Karpas-422 (cell line): ENCODE measurements around the gene HSDL2. TPM values are rescaled to one million over a fixed set of nuclear protein-coding genes. Genes with fewer than 3 reads are reported as not detected.

Experiments used
- DNase-seq: peaks from one replicate; pipeline ENCODE4 v3.0.0-alpha.2; 2015
- H2AFZ ChIP-seq: fragments of 200-600 bp; sonication (generic); 2 replicates; pipeline ENCODE4 v1.6.1; 2014; ENCODE audit warnings: antibody characterized with exemption, low read length, mixed read lengths
- H3K27ac ChIP-seq: fragments of 200-600 bp; sonication (generic); 2 replicates; pipeline ENCODE4 v1.5.1; 2014; ENCODE audit warnings: mild to moderate bottlenecking, low read length, moderate library complexity
- H3K27me3 ChIP-seq: fragments of 200-600 bp; sonication (generic); 2 replicates; pipeline ENCODE4 v1.6.1; 2014; ENCODE audit warnings: low read length, mixed read lengths
- H3K36me3 ChIP-seq: fragments of 200-600 bp; sonication (generic); 2 replicates; pipeline ENCODE4 v1.6.1; 2014; ENCODE audit warnings: low read length, mixed read lengths; ENCODE audit not compliant: insufficient read depth
- H3K4me1 ChIP-seq: fragments of 200-600 bp; sonication (generic); 2 replicates; pipeline ENCODE4 v1.6.1; 2014; ENCODE audit warnings: mild to moderate bottlenecking, low read length, mixed read lengths
- H3K4me2 ChIP-seq: fragments of 200-600 bp; sonication (generic); 2 replicates; pipeline ENCODE4 v1.6.1; 2014; ENCODE audit warnings: low read length, low read depth, mild to moderate bottlenecking; ENCODE audit not compliant: poor library complexity, severe bottlenecking
- H3K4me3 ChIP-seq: fragments of 200-600 bp; sonication (generic); 2 replicates; pipeline ENCODE4 v1.5.1; 2014; ENCODE audit warnings: mild to moderate bottlenecking, antibody characterized with exemption, low read length, mixed read lengths
- H3K79me2 ChIP-seq: fragments of 200-600 bp; sonication (generic); 2 replicates; pipeline ENCODE4 v1.6.1; 2014; ENCODE audit warnings: mild to moderate bottlenecking, low read length, mixed read lengths
- H3K9ac ChIP-seq: fragments of 200-600 bp; sonication (generic); 2 replicates; pipeline ENCODE4 v1.6.0; 2014; ENCODE audit warnings: low read length
- H3K9me2 ChIP-seq: fragments of 200-600 bp; sonication (generic), shearing (Covaris generic); replicated peaks from 2 replicates; pipeline ENCODE4 v1.6.0; 2014; ENCODE audit warnings: mild to moderate bottlenecking, low read length, moderate library complexity; ENCODE audit not compliant: insufficient read depth
- H3K9me3 ChIP-seq: fragments of 300-700, 200-600 bp; sonication (generic); 2 replicates; pipeline ENCODE4 v1.6.1; 2014; ENCODE audit warnings: low read length, mixed read lengths
- H4K20me1 ChIP-seq: fragments of 200-600 bp; sonication (generic); 2 replicates; pipeline ENCODE4 v1.6.1; 2014; ENCODE audit warnings: mild to moderate bottlenecking, antibody characterized with exemption, low read length, low read depth; ENCODE audit not compliant: insufficient read depth
- total RNA-seq: library from RNA; depleted of rRNA; stranded (reverse); fragments of >200 nt; shearing (Covaris generic); gene quantifications from 2 replicates; pipeline ENCODE4 v1.2.3, GENCODE V29; 2014; ENCODE audit warnings: low replicate concordance

The HSDL2 gene
- total RNA-seq, 1 experiment from 2014 or later: 47.3 TPM

DNA sequence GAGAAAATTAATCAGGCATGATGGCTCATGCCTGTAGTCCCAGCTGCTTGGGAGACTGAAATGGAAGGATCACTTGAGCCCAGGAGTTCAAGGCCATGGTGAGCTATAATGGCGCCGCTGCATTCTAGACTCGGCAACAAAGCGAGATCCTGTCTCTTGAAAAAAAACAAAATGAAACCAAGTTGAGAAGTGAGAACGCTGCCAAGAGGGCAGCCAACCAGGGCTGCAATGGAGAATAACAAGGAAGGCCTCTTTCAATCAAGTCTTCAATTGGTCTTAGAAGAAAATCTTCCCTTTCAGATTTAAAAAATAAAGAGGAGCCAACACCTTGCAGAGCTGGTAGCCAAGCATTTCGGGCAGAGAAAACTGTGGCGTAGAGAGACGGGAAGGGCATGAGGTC is 121.4 kb downstream of the HSDL2 start:
- DNase-seq: no peak
- no peaks in the 10 kb centered on the region for H3K9me3 ChIP-seq
- H3K9me2 ChIP-seq: no peaks in the 10 kb centered on the region
- peaks cover 11% of the 10 kb centered on the region; the same call in 1 of the 2 replicates for H3K36me3 ChIP-seq
- no peak overlapping the region for H2AFZ ChIP-seq
- peaks cover 100% of the 10 kb centered on the region for H3K79me2 ChIP-seq
- H3K9ac ChIP-seq: no peak overlapping the region
- H3K4me1 ChIP-seq: no peaks in the 10 kb centered on the region
- no peaks in the 10 kb centered on the region for H3K27me3 ChIP-seq
- H3K4me3 ChIP-seq: no peak overlapping the region
- no peaks in the 10 kb centered on the region for H4K20me1 ChIP-seq
- H3K27ac ChIP-seq: no peak overlapping the region
- no peak overlapping the region for H3K4me2 ChIP-seq

DNA sequence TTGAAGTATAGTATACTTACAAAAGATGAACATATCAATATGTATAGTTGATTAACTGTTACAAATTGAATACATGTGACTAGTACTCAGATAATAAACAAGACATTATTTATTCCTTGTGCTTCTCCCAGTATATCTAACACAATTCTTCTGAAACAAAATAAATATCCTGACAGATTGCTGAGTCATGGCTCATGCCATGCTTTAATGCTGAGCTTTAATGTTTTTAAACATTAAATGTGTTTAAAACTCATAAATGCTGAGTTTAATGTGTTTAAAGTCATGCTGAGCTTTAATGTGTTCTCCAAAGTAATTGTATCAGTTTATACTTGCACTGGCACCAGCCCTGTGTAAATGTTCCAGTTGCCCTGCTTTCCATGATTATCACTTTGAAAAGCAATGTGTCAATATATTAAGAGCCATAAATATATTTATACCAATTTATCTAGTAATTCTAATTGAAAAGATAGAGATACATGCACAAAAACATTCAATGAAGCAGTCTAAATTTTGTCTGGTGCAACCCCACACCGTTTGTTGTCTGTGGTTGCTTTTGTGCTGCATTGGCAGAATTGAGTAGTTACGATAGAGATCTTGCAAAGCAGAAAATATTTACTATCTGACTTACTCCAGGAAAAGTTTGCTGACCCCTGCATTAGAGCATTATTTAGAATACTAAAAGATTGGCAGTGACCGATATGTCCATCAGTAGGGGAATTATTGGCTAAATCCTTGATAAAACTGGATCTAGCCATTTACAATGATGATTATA is 122.5 kb downstream of the HSDL2 start:
- H3K36me3 ChIP-seq: peaks cover 11% of the 10 kb centered on the region; the same call in 1 of the 2 replicates
- no peak overlapping the region for H2AFZ ChIP-seq
- DNase-seq: no peak
- H3K9me3 ChIP-seq: no peaks in the 10 kb centered on the region
- no peaks in the 10 kb centered on the region for H4K20me1 ChIP-seq
- no peak overlapping the region for H3K4me2 ChIP-seq
- H3K9ac ChIP-seq: no peak overlapping the region
- peaks cover 5% of the 10 kb centered on the region; the same call in 1 of the 2 replicates for H3K4me1 ChIP-seq
- no peak overlapping the region for H3K27ac ChIP-seq
- H3K4me3 ChIP-seq: no peak overlapping the region
- no peaks in the 10 kb centered on the region for H3K27me3 ChIP-seq
- H3K9me2 ChIP-seq: no peaks in the 10 kb centered on the region
- peaks cover 100% of the 10 kb centered on the region for H3K79me2 ChIP-seq

DNA sequence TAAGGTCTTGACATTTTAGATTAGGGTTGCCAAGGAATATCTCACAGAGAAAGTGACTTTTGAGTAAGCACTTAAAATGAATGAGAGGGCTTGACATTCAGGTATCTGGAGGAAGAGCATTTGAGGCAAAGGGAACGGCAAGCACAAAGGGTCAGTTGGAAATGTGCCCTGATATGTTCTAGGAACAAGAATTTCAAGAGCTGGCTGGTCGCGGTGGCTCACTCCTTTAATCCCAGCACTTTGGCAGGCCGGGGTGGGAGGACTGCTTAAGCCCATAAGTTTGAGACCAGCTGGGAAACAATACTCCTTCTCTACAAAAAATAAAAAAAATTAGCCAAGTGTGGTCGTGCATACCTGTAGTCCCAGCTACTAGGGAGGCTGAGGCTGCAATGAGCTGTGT is 123.3 kb downstream of the HSDL2 start:
- Histone ChIP-seq H3K9me3 (no peaks in the 10 kb centered on the region), H3K27ac (no peak overlapping the region), H2AFZ (no peak overlapping the region), H4K20me1 (no peaks in the 10 kb centered on the region), H3K4me2 (no peak overlapping the region), H3K9me2 (no peaks in the 10 kb centered on the region), H3K4me3 (no peak overlapping the region), H3K79me2 (peaks cover 100% of the 10 kb centered on the region), H3K27me3 (no peaks in the 10 kb centered on the region), H3K9ac (no peak overlapping the region), H3K4me1 (peaks cover 8% of the 10 kb centered on the region; the same call in 1 of the 2 replicates), H3K36me3 (peaks cover 10% of the 10 kb centered on the region; the same call in 1 of the 2 replicates)
- DNase-seq: no peak

DNA sequence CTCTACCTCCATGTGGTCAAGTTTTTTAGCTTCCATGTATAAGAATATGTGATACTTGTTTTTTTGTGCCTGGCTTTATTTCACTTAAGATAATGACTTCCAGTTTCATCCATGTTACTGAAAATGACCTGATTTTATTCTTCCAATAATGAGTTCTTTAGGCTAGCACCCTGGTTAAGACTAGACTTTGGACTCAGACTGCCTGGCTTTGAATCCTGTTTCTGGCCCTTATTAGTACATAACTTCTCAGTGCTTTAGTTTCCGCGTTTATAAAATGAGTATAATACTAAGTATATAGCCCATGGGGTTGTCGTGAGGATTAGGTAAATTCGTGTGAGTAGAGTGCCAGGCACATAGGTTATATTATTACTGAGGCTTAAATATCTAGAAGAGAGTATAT is 125.2 kb downstream of the HSDL2 start:
- H3K27me3 ChIP-seq: no peaks in the 10 kb centered on the region
- DNase-seq: no peak
- H2AFZ ChIP-seq: no peak overlapping the region
- H4K20me1 ChIP-seq: no peaks in the 10 kb centered on the region
- H3K9me3 ChIP-seq: no peaks in the 10 kb centered on the region
- no peak overlapping the region for H3K4me2 ChIP-seq
- H3K9ac ChIP-seq: no peak overlapping the region
- H3K36me3 ChIP-seq: peaks cover 3% of the 10 kb centered on the region; the same call in 1 of the 2 replicates
- H3K9me2 ChIP-seq: no peaks in the 10 kb centered on the region
- no peak overlapping the region for H3K27ac ChIP-seq
- H3K4me1 ChIP-seq: peaks cover 19% of the 10 kb centered on the region
- H3K4me3 ChIP-seq: no peak overlapping the region
- H3K79me2 ChIP-seq: peaks cover 100% of the 10 kb centered on the region

DNA sequence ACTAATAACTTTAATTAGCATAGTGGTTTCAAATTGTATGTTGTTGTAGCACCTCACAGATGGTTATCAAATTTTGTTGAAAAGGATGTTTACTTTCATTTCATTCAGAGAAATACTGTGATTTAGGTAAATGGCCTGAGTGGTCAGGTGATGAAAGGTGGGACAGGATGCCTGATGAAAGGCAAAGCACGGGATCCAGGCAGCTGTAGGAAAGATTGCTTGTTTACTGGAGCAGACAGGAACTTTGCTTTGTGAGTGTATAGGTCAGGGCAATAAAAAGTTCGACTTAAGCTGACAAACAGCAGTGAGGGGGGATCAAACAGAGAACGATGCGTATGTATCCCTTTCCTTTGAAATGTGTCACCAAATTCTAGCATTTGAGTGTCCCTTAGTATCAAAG is 125.7 kb downstream of the HSDL2 start:
- no peak overlapping the region for H3K4me2 ChIP-seq
- peaks cover 24% of the 10 kb centered on the region for H3K4me1 ChIP-seq
- no peaks in the 10 kb centered on the region for H3K9me2 ChIP-seq
- H3K4me3 ChIP-seq: no peak overlapping the region
- H3K27ac ChIP-seq: no peak overlapping the region
- peaks cover 100% of the 10 kb centered on the region for H3K79me2 ChIP-seq
- H4K20me1 ChIP-seq: no peaks in the 10 kb centered on the region
- H2AFZ ChIP-seq: no peak overlapping the region
- H3K27me3 ChIP-seq: no peaks in the 10 kb centered on the region
- H3K9me3 ChIP-seq: no peaks in the 10 kb centered on the region
- no peak overlapping the region for H3K9ac ChIP-seq
- H3K36me3 ChIP-seq: peaks cover 3% of the 10 kb centered on the region; the same call in 1 of the 2 replicates
- DNase-seq: no peak

DNA sequence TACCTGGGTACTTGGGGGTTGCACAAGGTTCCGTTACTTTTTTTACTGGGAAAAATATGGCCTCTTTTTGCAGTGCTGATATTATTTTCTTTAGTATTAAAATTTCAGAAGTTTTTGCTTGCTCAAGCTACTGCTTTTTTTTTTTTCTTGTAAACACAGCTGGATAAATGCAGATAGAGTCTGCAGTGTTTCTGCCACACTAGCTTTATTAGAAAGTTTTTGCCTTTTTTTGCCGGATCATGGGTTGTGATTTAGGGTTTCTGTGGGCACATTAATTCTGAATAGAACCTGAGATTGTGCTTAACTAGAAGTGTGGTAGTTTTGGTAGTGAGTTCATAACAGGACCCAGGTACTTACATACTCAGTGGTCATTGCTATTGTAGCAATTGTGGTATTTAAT is 126.7 kb downstream of the HSDL2 start:
- no peak for DNase-seq

DNA sequence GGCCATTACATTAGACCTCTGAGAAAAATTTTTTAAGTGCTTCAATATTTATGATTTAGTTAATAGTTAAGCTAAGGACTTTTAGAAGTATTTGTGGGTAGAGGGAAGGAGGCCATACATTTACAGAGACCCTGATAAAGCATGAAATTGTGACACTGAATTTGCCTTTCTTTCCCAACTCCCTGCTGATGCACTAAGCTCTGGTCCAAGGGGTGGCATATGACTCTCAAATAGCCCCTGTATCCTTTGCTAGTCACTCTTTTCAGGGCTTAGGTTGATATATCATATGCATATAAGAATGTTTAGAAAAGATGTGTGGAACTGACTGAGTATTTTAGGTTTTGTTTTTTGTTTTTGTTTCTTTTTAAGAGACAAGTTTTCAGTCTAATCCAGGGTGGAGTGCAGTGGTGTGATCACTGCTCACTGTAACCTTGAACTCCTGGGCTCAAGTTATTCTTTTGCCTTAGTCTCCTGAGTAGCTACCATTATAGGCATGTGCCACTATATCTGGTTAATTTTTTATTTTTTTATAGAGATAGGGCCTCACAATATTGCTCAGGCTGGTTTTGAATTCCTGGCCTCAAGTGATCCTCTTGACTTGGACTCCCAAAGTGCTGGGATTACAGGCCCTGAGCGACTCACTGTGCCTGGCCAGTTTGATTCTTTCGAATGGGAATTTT is 127.2 kb downstream of the HSDL2 start:
- Histone ChIP-seq H3K4me2 (no peak overlapping the region), H3K36me3 (peaks cover 3% of the 10 kb centered on the region; the same call in 1 of the 2 replicates), H3K27me3 (no peaks in the 10 kb centered on the region), H3K9ac (no peak overlapping the region), H3K4me1 (peaks cover 24% of the 10 kb centered on the region), H3K9me3 (no peaks in the 10 kb centered on the region), H3K79me2 (peaks cover 100% of the 10 kb centered on the region), H3K27ac (no peak overlapping the region), H4K20me1 (no peaks in the 10 kb centered on the region), H2AFZ (no peak overlapping the region), H3K9me2 (no peaks in the 10 kb centered on the region), H3K4me3 (no peak overlapping the region)
- DNase-seq: no peak

More for the DNA sequence above, 126.7 kb downstream of the HSDL2 start:
- Histone ChIP-seq H3K9me2 (no peaks in the 10 kb centered on the region), H3K27me3 (no peaks in the 10 kb centered on the region), H2AFZ (no peak overlapping the region), H3K4me1 (peaks cover 24% of the 10 kb centered on the region), H4K20me1 (no peaks in the 10 kb centered on the region), H3K79me2 (peaks cover 100% of the 10 kb centered on the region), H3K4me2 (no peak overlapping the region), H3K4me3 (no peak overlapping the region), H3K36me3 (peaks cover 3% of the 10 kb centered on the region; the same call in 1 of the 2 replicates), H3K9me3 (no peaks in the 10 kb centered on the region), H3K27ac (no peak overlapping the region), H3K9ac (no peak overlapping the region)

DNA sequence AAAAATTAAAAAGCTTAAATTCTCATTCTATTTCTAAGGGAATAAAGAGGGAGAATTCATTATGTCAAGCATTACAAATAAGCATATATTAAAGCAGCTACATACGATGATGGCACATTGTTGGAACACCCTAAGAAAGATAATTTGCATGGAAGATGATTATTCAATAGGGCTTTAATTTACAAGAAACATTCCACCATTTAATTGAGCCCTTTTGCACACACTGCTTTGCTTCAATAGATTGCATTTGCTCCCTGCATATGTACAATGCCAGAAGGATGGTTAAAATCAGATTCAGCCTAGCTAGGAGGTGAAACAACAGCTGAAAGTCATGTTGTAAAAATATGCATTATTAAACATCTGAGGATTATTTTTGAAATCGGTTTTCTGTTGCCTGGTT is 128.5 kb downstream of the HSDL2 start:
- H3K36me3 ChIP-seq: peaks cover 3% of the 10 kb centered on the region; the same call in 1 of the 2 replicates
- DNase-seq: no peak
- H3K4me1 ChIP-seq: peaks cover 24% of the 10 kb centered on the region
- H3K9me2 ChIP-seq: no peaks in the 10 kb centered on the region
- no peak overlapping the region for H2AFZ ChIP-seq
- H4K20me1 ChIP-seq: no peaks in the 10 kb centered on the region
- H3K79me2 ChIP-seq: peaks cover 91% of the 10 kb centered on the region
- no peak overlapping the region for H3K4me3 ChIP-seq
- H3K9me3 ChIP-seq: no peaks in the 10 kb centered on the region
- H3K27me3 ChIP-seq: no peaks in the 10 kb centered on the region
- H3K9ac ChIP-seq: no peak overlapping the region
- no peak overlapping the region for H3K4me2 ChIP-seq
- no peak overlapping the region for H3K27ac ChIP-seq
